HG03378 (cell line): ENCODE data around the gene PYCARD.
"Not testable (repeated sequence)": the region's sequence is repeated elsewhere in the genome, so short reads cannot be mapped to it uniquely, and the experiment has no call there.

Source experiments
- ATAC-seq: cut with Tn5 transposase; IDR thresholded peaks from one replicate; pipeline ENCODE4 v1.9.1; 2021; ENCODE audit warnings: mild to moderate bottlenecking, moderate library complexity; ENCODE audit not compliant: unreplicated experiment

PYCARD gene

DNA sequence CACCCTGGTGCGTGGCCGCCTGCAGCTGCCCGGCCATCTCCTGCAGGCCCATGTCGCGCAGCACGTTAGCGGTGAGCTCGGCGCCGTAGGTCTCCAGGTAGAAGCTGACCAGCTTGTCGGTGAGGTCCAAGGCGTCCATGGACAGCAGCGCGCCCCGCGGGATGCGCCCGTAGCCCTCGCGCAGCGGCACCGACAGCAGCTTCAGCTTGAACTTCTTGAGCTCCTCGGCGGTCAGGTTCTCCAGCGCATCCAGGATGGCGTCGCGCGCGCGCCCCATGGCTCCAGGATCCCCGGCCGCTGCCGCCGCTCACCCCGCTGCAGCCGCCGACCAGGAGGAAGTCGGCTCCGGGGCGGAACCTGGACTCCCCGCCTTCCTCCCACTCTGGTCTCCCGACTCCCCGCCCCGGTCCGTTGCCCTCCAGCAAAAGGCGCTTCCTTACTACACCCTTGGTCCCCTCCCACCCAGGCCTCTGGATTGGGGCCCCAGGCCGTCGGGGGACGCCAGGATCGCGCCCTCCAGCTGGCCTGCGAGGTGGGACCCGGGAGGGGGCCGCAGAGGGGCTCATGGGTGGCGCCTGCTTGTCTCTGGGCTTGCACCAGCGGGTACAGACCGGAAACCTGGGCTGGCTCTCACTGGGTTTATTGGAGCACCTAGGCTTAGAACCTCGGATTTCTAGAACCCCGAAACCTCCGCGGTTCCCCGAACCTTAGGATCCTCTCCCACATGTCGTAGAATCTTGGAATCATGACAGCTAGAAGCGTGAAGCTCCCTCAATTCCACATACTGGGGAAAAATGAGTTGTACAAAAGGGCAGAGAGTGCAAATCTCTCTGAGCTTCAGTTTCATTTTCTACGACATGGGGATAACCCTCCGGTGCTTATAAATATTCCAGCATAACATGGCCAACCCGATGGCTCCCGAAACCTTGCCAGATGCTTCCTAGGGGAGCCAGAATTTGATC, at the start of gene PYCARD:
TSS of gene PYCARD (minus strand) at position 347 of the 962 bp plus-strand sequence. CDS start at position 277, 70 bp downstream.
- peak; percentile 22 for ATAC-seq

DNA sequence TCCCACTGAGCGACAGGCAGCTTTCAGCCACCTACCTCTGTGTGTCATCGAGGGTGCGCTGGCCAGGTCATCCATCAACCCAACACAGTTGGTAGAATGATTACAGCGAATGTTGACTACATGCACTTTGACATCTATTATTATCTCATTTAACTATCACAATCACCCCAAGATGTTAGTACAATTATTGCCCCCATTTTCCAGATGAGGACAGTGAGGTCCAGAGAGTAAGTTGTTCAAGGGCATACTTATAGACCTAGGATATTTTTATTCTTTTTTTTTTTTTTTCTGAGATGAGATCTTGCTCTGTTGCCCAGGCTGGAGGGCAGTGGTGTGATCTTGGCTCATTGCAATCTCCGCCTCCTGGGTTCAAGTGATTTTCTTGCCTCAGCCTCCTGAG, 48.9 kb upstream of the PYCARD start:
- ATAC-seq = no peak

DNA sequence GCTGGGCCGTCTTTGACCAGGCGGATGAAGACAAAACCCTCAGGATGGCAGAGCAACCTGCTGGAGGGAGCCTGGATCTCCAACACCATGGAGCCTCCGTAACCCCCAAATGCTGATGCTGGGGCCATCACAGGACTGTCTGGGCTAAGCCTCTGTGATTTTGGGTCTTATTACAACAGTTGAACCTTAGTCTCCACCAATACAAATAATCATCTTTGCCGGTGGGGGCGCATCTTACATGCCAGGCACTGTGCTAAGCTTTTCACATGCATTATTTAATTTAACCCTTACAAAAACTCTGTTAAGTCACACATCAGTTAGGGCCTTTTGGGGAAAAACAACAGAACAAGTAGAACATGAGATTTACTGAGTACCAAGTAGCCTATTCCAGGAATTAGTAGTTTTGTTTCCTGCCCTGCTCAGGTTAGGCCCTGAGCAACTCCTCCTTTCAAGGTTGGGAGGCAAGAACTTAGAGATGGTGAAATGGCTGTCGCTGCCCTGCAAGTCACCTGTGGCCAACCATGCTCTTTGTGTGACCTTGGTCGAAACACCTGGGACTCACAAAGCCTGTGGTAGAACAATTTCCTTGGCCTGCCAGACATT, 48.3 kb upstream of the PYCARD start:
- ATAC-seq = no peak

DNA sequence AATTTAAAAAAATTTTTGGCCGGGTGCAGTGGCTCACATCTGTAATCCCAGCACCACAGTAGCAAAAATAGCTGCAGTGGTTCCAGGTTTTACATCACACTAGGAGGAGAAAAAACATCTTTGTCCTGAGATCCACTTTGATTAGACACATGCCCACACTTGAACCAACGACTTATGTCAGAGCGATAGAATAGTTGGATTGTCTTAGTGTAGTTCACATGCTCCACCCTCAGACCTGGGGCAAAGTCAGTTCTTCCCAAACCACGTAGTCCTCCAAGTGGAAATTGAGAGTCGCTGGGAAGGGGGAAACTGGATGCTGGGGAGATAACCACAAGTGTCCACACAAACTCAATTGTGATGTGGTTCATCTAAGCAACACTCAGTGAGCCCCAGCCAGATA, 45.8 kb upstream of the PYCARD start:
- ATAC-seq = no peak

DNA sequence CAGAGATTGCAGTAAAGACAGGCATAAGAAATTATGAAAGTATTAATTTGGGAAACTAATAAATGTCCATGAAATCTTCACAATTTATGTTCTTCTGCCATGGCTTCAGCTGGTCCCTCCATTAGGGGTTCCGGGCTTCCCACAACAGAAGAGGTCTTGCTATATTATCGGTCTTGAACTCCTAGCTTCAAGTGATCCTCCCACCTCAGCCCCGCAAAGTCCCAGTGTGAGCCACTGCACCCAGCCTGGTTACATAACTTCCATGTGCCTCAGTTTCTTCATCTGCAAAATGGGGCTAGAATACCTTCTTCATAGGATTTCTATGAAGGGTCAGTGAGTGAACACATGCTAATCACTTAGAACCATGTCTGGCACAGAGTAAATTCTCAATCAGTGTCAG, 43.7 kb upstream of the PYCARD start:
- no peak for ATAC-seq

DNA sequence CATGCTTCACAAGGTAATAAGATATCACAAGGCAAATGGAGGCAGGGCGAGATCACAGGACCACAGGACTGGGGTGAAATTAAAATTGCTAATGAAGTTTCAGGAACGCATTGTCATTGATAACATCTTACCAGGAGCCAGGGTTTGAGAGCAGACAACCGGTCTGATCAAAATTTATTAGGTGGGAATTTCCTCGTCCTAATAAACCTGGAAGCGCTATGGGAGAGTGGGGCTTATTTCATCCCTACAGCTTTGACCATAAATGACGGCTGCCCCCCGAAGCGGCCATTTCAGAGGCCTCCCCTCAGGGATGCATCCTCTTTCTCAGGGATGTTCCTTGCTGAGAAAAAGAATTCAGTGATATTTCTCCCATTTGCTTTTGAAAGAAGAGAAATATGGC, 43.0 kb upstream of the PYCARD start:
- ATAC-seq = not testable (repeated sequence)

DNA sequence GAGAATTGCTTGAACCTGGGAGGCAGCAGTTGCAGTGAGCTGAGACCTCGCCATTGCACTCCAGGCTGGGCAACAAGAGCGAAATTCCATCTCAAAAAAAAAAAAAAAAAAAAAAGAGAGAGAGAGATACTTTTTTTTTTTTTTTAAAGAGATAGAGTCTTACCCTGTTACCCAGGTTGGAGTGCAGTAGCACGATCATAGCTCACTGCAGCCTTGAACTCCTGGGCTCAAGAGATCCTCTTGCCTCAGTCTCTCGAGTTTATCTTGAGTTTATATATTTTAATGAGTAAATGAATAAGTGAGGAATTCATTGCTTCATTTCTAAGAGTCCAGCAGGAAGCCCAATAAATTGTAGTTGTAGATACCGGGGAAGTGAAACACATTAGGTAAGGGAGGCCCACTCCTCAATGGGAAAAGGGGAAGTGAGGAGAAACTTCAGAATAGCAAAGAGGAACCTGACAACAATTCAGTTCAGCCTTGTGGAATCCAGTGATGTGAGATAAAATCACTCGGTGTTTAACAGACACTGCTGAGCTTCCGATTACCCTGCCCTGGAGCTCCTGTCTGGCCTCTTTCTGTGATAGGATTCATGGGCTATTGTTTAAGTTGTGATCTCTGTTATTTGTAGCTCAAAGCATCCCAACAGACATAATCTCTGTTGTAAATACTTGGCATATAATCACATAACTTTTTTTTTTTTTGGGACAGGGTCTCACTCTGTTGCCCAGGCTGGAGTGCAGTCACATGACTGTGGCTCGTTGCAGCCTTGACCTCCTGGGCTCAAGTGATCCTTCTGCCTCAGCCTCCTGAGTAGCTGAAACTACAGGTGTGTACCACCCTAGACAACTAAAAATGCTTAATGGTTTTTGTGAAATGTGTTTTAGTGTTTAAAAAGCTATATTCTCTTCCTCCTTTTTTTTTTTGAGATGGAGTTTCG, 41.4 kb upstream of the PYCARD start:
- no peak for ATAC-seq

DNA sequence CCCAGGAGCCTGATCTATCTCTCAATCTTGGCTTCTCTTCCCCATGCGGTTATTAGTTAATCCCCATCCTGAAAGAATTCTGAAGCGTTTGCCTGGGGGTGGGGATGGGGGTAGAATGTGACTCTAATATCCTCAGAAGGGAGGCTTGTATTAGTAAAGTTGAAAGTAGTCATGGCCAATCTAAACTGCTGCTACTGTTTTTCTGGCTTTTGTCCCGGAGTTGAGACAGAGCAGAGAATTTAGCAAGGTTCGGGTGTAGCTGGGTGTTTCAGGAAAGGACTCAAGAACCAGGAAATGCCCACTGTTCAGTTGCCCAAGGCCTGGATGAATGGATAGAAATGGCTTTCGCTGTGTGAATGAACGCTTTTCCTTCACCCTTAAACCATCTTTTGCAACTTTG, 39.6 kb upstream of the PYCARD start:
- ATAC-seq = no peak

DNA sequence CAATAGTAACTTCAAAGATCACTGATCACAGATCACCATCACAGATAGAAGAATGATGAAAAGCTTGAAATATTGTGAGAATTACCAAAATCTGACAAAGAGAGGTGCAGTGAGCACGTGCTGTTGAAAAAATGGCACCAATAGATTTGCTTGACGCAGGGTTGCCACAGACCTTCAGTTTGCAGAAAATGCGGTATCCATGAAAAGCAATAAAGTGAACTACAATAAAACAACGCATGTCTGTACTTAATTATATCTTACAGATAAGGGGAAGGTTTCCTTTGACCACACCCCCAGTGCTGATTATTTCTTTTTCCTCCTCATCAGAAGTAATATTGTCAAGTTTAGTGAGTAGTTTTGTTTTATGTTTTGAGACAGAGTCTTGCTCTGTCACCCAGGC, 35.5 kb upstream of the PYCARD start:
- no peak for ATAC-seq

DNA sequence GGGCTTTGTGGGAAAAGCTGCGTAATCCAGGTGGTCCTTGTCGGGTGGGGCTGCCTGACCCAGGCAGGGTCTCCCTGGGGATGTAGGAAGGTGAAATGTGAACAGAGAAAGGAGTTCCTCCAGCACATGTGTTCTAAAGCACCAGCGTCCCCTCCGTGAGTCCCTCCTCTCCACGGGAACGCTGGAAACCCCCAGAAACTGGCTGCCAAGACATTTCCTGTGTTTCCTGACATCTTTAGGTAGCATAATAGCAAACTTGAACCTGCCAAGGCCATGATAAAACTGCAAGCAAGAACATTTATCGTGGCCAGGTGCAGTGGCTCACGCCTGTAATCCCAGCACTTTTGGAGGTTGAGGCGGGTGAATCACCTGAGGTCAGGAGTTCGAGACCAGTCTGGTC, 26.9 kb upstream of the PYCARD start:
- no peak for ATAC-seq

DNA sequence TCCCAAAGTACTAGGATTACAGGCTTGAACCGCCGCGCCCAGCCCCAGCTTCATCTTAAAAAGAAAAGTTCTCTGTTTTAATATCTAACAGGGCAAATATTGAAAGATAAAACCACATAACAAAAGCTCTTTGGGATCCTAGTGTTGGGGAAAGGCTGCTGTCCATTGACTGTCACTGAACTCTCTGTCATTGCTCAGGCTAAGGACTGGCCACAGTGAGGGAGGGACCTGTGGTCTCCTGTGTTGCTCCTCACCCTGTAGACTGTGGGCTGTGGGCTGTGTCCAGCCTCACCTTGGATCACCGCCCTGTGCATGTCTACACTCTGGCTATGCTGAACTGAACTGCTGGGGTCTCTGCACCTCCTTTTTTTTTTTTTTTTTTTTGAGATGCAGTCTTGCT, 25.6 kb upstream of the PYCARD start:
- no peak for ATAC-seq

DNA sequence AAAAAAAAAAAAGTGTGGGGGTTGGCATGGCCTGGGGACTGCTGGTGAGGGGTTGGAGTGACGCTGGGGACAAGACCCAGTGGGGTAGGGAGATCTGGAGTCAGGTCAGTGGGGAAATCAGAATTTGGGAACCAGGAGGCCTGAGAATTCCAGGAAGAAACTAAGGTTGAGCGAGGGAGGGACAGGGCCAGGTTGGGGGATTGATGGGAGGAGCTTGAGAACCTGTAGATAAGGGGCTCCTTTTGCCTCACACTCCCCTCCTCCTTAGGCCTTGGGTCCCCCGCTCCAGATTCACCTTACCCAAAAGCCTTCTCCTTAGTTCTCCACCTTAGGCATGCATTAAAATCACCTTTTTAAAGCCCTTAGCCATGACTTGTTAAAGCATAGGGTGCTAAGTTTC, 22.6 kb upstream of the PYCARD start:
- ATAC-seq = no peak

DNA sequence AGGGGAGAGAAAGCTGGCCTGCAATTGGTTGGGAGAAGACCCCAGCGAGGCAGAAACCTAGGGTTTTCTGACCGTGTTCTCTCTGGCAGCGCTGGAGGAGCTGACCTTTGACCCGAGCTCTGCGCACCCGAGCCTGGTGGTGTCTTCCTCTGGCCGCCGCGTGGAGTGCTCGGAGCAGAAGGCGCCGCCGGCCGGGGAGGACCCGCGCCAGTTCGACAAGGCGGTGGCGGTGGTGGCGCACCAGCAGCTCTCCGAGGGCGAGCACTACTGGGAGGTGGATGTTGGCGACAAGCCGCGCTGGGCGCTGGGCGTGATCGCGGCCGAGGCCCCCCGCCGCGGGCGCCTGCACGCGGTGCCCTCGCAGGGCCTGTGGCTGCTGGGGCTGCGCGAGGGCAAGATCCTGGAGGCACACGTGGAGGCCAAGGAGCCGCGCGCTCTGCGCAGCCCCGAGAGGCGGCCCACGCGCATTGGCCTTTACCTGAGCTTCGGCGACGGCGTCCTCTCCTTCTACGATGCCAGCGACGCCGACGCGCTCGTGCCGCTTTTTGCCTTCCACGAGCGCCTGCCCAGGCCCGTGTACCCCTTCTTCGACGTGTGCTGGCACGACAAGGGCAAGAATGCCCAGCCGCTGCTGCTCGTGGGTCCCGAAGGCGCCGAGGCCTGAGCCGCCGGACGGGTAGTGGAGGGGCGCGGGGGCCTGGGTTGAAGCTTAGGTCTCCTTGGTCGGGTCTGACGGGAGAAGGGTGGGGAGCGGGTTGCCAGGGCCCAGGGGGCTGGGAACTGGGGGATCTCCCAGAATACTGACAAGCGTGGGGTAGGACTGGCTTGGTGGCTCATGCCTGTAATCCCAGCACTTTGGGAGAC, 21.8 kb upstream of the PYCARD start:
- ATAC-seq = no peak

DNA sequence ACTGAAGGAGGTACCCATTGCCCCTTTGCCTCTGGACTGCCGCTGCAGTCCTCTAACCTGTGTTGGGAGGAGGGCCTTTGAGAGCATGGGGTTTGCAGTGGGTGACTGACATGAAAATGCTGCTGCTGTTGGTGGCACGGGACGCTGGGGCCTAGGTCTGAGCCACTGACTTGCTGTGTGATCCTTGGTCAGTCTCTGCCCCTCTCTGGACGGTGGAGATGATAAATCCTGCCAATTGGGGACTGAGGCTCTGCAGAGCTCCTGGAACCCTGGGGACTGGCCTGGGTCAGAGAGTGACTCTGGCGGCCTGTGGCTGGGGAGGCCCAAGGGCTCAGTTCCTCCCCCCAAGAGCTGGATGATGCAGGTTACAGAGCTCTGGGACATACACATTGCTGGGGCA, 20.5 kb upstream of the PYCARD start:
- ATAC-seq = no peak

DNA sequence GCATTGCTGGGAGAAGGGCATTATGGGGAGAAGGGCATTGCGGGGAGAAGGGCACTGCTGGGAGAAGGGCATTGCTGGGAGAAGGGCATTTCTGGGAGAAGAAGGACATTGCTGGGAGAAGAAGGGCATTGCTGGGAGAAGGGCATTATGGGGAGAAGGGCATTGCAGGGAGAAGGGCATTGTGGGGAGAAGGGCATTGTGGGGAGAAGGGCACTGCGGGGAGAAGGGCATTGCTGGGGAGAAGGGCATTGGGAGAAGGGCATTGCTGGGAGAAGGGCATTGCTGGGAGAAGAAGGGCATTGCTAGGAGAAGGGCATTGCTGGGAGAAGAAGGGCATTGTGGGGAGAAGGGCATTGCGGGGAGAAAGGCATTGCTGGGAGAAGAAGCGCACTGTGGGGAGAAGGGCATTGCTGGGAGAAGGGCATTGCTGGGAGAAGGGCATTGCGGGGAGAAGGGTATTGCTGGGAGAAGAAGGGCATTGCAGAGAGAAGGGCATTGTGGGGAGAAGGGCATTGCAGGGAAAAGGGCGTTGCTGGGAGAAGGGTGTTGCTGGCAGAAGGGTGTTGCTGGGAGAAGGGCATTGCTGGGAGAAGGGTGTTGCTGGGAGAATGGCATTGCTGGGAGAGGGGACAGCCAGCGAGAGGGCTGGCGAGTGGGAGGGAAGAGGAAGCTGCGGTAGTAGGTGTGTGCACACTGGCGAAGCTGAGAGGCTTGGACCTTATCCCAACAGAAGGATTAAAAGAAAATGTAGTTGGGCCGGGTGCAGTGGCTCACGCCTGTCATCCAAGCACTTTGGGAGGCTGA, 19.0 kb upstream of the PYCARD start:
- no peak for ATAC-seq

DNA sequence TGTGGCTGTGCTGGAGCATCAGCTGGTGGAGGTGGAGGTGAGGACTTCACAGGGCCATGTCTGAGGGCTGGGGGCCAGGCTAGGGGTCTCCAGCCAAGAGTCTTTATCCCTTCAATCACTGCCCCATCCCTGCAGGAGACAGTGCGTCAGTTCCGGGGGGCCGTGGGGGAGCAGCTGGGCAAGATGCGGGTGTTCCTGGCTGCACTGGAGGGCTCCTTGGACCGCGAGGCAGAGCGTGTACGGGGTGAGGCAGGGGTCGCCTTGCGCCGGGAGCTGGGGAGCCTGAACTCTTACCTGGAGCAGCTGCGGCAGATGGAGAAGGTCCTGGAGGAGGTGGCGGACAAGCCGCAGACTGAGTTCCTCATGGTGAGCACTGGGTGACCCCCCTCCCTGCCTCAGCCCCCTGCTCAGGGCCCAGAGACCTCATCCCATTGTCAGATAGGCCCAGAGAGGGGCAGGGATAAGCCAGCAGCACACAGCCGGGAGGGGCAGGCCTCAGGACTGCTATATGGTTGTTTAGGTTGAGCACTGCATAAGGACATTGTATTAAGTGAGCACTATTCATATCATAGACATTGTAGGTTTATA, 16.7 kb upstream of the PYCARD start:
- ATAC-seq = no peak

DNA sequence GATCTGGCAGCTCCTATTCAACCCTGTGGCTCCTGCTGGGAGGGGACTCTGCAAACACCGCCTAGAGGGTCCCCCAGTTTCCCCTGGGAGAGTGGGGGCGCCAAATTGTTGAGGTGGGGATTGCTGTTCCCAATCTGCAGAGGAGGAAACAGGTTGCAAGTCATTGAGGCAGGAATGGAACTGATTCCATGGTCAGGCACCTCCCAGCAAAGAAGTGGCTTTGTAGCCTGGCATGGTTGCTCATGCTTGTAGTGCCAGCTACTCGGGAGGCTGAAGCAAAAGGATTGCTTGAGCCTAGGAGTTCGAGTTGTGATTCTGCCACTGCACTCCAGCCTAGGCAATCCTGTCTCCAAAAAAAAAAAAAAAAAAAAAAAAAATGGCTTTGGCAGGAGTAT, 14.6 kb upstream of the PYCARD start:
- no peak for ATAC-seq

DNA sequence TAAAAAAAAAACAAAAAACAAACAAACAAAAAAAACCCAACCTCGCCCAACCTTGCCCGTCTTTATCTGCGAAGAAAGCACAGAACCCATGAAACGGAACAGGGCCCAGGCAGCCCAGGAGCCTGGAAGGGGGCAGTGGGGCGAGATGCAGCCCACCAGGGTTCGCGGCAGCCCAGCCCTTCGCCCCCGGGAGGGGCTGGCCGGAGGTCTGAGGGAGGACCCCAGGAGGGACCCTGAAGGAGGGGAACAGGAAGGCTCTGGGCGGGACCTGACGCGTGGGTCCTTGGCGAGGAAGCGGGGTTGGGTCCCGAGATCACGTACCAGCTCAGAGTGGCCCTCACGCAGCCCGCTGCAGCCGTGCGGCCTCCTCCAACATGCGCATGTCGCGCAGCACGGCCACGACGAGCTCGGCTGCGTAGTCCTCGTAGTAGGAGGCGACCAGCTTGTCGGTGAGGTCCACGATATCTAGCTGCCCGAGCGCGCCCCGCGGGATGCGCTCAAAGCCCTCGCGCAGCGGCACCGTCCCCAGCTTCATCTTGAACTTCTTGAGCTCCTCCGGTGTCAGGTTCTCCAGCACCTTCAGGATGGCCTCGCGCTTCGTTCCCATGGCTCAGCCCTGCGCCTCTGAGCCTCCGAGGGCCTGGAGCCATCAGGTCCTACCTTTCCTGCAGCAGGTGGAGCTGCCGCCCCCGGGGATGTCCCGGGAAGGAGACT, 14.0 kb upstream of the PYCARD start, which contains the start of gene PYDC1:
TSS of gene PYDC1 (minus strand) at position 714 of the 714 bp plus-strand sequence. CDS start at position 607, 107 bp downstream.
- no peak for ATAC-seq
